ENCODE results near the gene TMEM139.

Gene TMEM139

GRCh38 chr7:143304938-143305337 is 20.2 kb downstream of the TMEM139 start:
- no peaks in the 10 kb centered on the region for H3K79me2 ChIP-seq (ENCODE audit: control insufficient read depth, insufficient read depth, low read length, poor library complexity)
- no CpG with 5 or more reads among the region's 6 CpGs for WGBS (ENCODE audit: extremely low coverage, insufficient coverage, insufficient read length)

GRCh38 chr7:143305423-143306070 is 20.8 kb downstream of the TMEM139 start:
- H3K9me3 ChIP-seq (ENCODE audit: insufficient read depth, low read depth, low read length), result no peaks in the 10 kb centered on the region
- H3K79me1 ChIP-seq (ENCODE audit: low read length), result no peaks in the 10 kb centered on the region
- no peak overlapping the region for H3K14ac ChIP-seq (ENCODE audit: low read length)
- WGBS (ENCODE audit: extremely low coverage, insufficient coverage, insufficient read length), result no CpG with 5 or more reads among the region's 10 CpGs
- no peak overlapping the region for H2AFZ ChIP-seq (ENCODE audit: insufficient read depth, low read length, poor library complexity)
- peak; percentile 70 to 84 for DNase-seq
- no peak overlapping the region for H3K23ac ChIP-seq (ENCODE audit: low read length)
- H2BK120ac ChIP-seq (ENCODE audit: insufficient read depth, low read length, poor library complexity), result no peak overlapping the region
- H3K4ac ChIP-seq (ENCODE audit: low read depth, low read length), result no peak overlapping the region
- no peaks in the 10 kb centered on the region for H3K79me2 ChIP-seq (ENCODE audit: control insufficient read depth, insufficient read depth, low read length, poor library complexity)
- H3K9ac ChIP-seq (ENCODE audit: low read length), result no peak overlapping the region
- no peaks in the 10 kb centered on the region for H3K4me1 ChIP-seq (ENCODE audit: control insufficient read depth in 1 of 2, insufficient read depth in 2 of 2, low read length in 2 of 2)
- H3K4me2 ChIP-seq (ENCODE audit: low read length), result no peak overlapping the region
- H3K4me3 ChIP-seq (ENCODE audit: low read depth, low read length), result no peak overlapping the region
- H4K8ac ChIP-seq (ENCODE audit: low read depth, low read length), result no peak overlapping the region
- H4K91ac ChIP-seq (ENCODE audit: low read depth, low read length), result no peak overlapping the region
- H3K36me3 ChIP-seq (ENCODE audit: control insufficient read depth in 1 of 2, insufficient read depth in 2 of 2, low read length in 2 of 2), result peaks cover 22 to 48% of the 10 kb centered on the region in 2 experiments
- H2BK5ac ChIP-seq (ENCODE audit: low read depth, low read length, poor library complexity), result no peak overlapping the region
- H3K18ac ChIP-seq (ENCODE audit: low read length), result no peak overlapping the region
- H4K12ac ChIP-seq (ENCODE audit: low read depth, low read length), result no peak overlapping the region
- H3K27me3 ChIP-seq (ENCODE audit: insufficient read depth, low read length), result no peaks in the 10 kb centered on the region
- H2AK5ac ChIP-seq (ENCODE audit: low read length), result no peak overlapping the region
- H2BK12ac ChIP-seq (ENCODE audit: low read length), result no peak overlapping the region
- H3K27ac ChIP-seq (ENCODE audit: low read depth, low read length), result no peak overlapping the region

More at GRCh38 chr7:143304938-143305337, 20.2 kb downstream of the TMEM139 start:
- Histone ChIP-seq H2BK12ac (ENCODE audit: low read length) (no peak overlapping the region), H3K4me2 (ENCODE audit: low read length) (no peak overlapping the region), H3K4me1 (ENCODE audit: control insufficient read depth in 1 of 2, insufficient read depth in 2 of 2, low read length in 2 of 2) (no peaks in the 10 kb centered on the region), H3K14ac (ENCODE audit: low read length) (no peak overlapping the region), H3K79me1 (ENCODE audit: low read length) (no peaks in the 10 kb centered on the region), H4K91ac (ENCODE audit: low read depth, low read length) (no peak overlapping the region), H2BK5ac (ENCODE audit: low read depth, low read length, poor library complexity) (no peak overlapping the region), H4K8ac (ENCODE audit: low read depth, low read length) (no peak overlapping the region), H3K9ac (ENCODE audit: low read length) (no peak overlapping the region), H3K23ac (ENCODE audit: low read length) (no peak overlapping the region), H2AK5ac (ENCODE audit: low read length) (no peak overlapping the region), H2BK120ac (ENCODE audit: insufficient read depth, low read length, poor library complexity) (no peak overlapping the region), H3K36me3 (ENCODE audit: control insufficient read depth in 1 of 2, insufficient read depth in 2 of 2, low read length in 2 of 2) (peaks cover 27 to 53% of the 10 kb centered on the region in 2 experiments), H2AFZ (ENCODE audit: insufficient read depth, low read length, poor library complexity) (no peak overlapping the region), H3K27me3 (ENCODE audit: insufficient read depth, low read length) (no peaks in the 10 kb centered on the region), H3K9me3 (ENCODE audit: insufficient read depth, low read depth, low read length) (no peaks in the 10 kb centered on the region), H3K27ac (ENCODE audit: low read depth, low read length) (no peak overlapping the region), H3K4ac (ENCODE audit: low read depth, low read length) (no peak overlapping the region), H3K18ac (ENCODE audit: low read length) (no peak overlapping the region), H4K12ac (ENCODE audit: low read depth, low read length) (no peak overlapping the region), H3K4me3 (ENCODE audit: low read depth, low read length) (no peak overlapping the region)
- DNase-seq, result no peak

- no peaks in the 10 kb centered on the region for H3K27me3 ChIP-seq (ENCODE audit: insufficient read depth, low read length)
- H4K12ac ChIP-seq (ENCODE audit: low read depth, low read length), result no peak overlapping the region
- H3K18ac ChIP-seq (ENCODE audit: low read length), result no peak overlapping the region
- H3K36me3 ChIP-seq (ENCODE audit: control insufficient read depth in 1 of 2, insufficient read depth in 2 of 2, low read length in 2 of 2), result peaks cover 16 to 29% of the 10 kb centered on the region in 2 experiments
- no peak overlapping the region for H2AK5ac ChIP-seq (ENCODE audit: low read length)
- DNase-seq, result no peak
- H3K14ac ChIP-seq (ENCODE audit: low read length), result no peak overlapping the region
- no peaks in the 10 kb centered on the region for H3K4me1 ChIP-seq (ENCODE audit: control insufficient read depth in 1 of 2, insufficient read depth in 2 of 2, low read length in 2 of 2)
- no peak overlapping the region for H2BK12ac ChIP-seq (ENCODE audit: low read length)
- no CpG with 5 or more reads among the region's 2 CpGs for WGBS (ENCODE audit: extremely low coverage, insufficient coverage, insufficient read length)
- no peak overlapping the region for H3K4me3 ChIP-seq (ENCODE audit: low read depth, low read length)
- no peak overlapping the region for H3K27ac ChIP-seq (ENCODE audit: low read depth, low read length)
- no peaks in the 10 kb centered on the region for H3K79me2 ChIP-seq (ENCODE audit: control insufficient read depth, insufficient read depth, low read length, poor library complexity)
- H3K79me1 ChIP-seq (ENCODE audit: low read length), result no peaks in the 10 kb centered on the region
- no peak overlapping the region for H3K23ac ChIP-seq (ENCODE audit: low read length)
- H3K4ac ChIP-seq (ENCODE audit: low read depth, low read length), result no peak overlapping the region
- no peak overlapping the region for H3K9ac ChIP-seq (ENCODE audit: low read length)
- H2BK5ac ChIP-seq (ENCODE audit: low read depth, low read length, poor library complexity), result no peak overlapping the region
- no peak overlapping the region for H4K8ac ChIP-seq (ENCODE audit: low read depth, low read length)
- H2BK120ac ChIP-seq (ENCODE audit: insufficient read depth, low read length, poor library complexity), result no peak overlapping the region
- no peak overlapping the region for H4K91ac ChIP-seq (ENCODE audit: low read depth, low read length)
- no peak overlapping the region for H2AFZ ChIP-seq (ENCODE audit: insufficient read depth, low read length, poor library complexity)
- H3K9me3 ChIP-seq (ENCODE audit: insufficient read depth, low read depth, low read length), result no peaks in the 10 kb centered on the region
- no peak overlapping the region for H3K4me2 ChIP-seq (ENCODE audit: low read length)
These were observed 23.9 kb downstream of the TMEM139 start for GRCh38 chr7:143308632-143309031.

- H2BK5ac ChIP-seq (ENCODE audit: low read depth, low read length, poor library complexity), result no peak overlapping the region
- H2AK5ac ChIP-seq (ENCODE audit: low read length), result no peak overlapping the region
- no peak overlapping the region for H3K27ac ChIP-seq (ENCODE audit: low read depth, low read length)
- no peak for DNase-seq
- H3K4me1 ChIP-seq (ENCODE audit: control insufficient read depth in 1 of 2, insufficient read depth in 2 of 2, low read length in 2 of 2), result peaks cover 0 to 7% of the 10 kb centered on the region in 2 experiments
- H3K4me2 ChIP-seq (ENCODE audit: low read length), result no peak overlapping the region
- H4K91ac ChIP-seq (ENCODE audit: low read depth, low read length), result no peak overlapping the region
- no peak overlapping the region for H3K18ac ChIP-seq (ENCODE audit: low read length)
- H3K4me3 ChIP-seq (ENCODE audit: low read depth, low read length), result no peak overlapping the region
- no peak overlapping the region for H3K14ac ChIP-seq (ENCODE audit: low read length)
- H3K9me3 ChIP-seq (ENCODE audit: insufficient read depth, low read depth, low read length), result peaks cover 1% of the 10 kb centered on the region
- H3K4ac ChIP-seq (ENCODE audit: low read depth, low read length), result no peak overlapping the region
- no peak overlapping the region for H2BK120ac ChIP-seq (ENCODE audit: insufficient read depth, low read length, poor library complexity)
- no peak overlapping the region for H4K8ac ChIP-seq (ENCODE audit: low read depth, low read length)
- no peaks in the 10 kb centered on the region for H3K36me3 ChIP-seq (ENCODE audit: control insufficient read depth in 1 of 2, insufficient read depth in 2 of 2, low read length in 2 of 2)
- H2AFZ ChIP-seq (ENCODE audit: insufficient read depth, low read length, poor library complexity), result no peak overlapping the region
- H3K79me1 ChIP-seq (ENCODE audit: low read length), result no peaks in the 10 kb centered on the region
- H3K27me3 ChIP-seq (ENCODE audit: insufficient read depth, low read length), result no peaks in the 10 kb centered on the region
- no peaks in the 10 kb centered on the region for H3K79me2 ChIP-seq (ENCODE audit: control insufficient read depth, insufficient read depth, low read length, poor library complexity)
- no peak overlapping the region for H4K12ac ChIP-seq (ENCODE audit: low read depth, low read length)
- no peak overlapping the region for H3K23ac ChIP-seq (ENCODE audit: low read length)
- H2BK12ac ChIP-seq (ENCODE audit: low read length), result no peak overlapping the region
- no peak overlapping the region for H3K9ac ChIP-seq (ENCODE audit: low read length)
These were observed 29.4 kb downstream of the TMEM139 start for GRCh38 chr7:143314127-143314526.
